GM12864 (cell line): ENCODE data around the gene REXO2.

ENCODE experiments used
- DNase-seq: peaks from one replicate; pipeline ENCODE4 v3.0.0-alpha.2; 2011; ENCODE audit warnings: low read depth
- H3K4me3 ChIP-seq: 2 replicates; pipeline ENCODE4 v1.5.1; 2011; ENCODE audit warnings: mild to moderate bottlenecking, low read depth, low read length, control low read depth
- CTCF ChIP-seq: IDR thresholded peaks from 2 replicates; pipeline ENCODE4 v1.5.1; 2011; ENCODE audit warnings: low read depth, mild to moderate bottlenecking, moderate library complexity, low read length, control low read depth, inconsistent platforms; ENCODE audit errors: missing control alignments

The REXO2 gene

GRCh38 chr11:114416441-114416961, 22.8 kb upstream of the REXO2 start:
- H3K4me3 ChIP-seq: no peak overlapping the region
- TF ChIP-seq CTCF: no peak
- no peak for DNase-seq

GRCh38 chr11:114426280-114426679, 13.0 kb upstream of the REXO2 start:
- no peak for TF ChIP-seq CTCF
- DNase-seq: no peak
- H3K4me3 ChIP-seq: no peak overlapping the region

- no peak for DNase-seq
- TF ChIP-seq CTCF: no peak
- H3K4me3 ChIP-seq: no peak overlapping the region
Measured at GRCh38 chr11:114430290-114430689, 9.0 kb upstream of the REXO2 start.

- no peak for DNase-seq
- TF ChIP-seq CTCF: no peak
Measured at GRCh38 chr11:114432893-114433292, 6.4 kb upstream of the REXO2 start.

GRCh38 chr11:114433376-114433775, 5.9 kb upstream of the REXO2 start:
- H3K4me3 ChIP-seq: no peak overlapping the region
- no peak for TF ChIP-seq CTCF
- no peak for DNase-seq

More at GRCh38 chr11:114432893-114433292, 6.4 kb upstream of the REXO2 start:
- H3K4me3 ChIP-seq: no peak overlapping the region

GRCh38 chr11:114438303-114438702, 964 bp upstream of the REXO2 start:
- no peak for TF ChIP-seq CTCF
- DNase-seq: no peak
- no peak overlapping the region for H3K4me3 ChIP-seq

- H3K4me3 ChIP-seq: peak overlapping the region; percentile 97
- no peak for TF ChIP-seq CTCF
Measured at GRCh38 chr11:114440121-114440860, 1.0 kb downstream of the REXO2 start.

More at GRCh38 chr11:114440121-114440860, 1.0 kb downstream of the REXO2 start:
- no peak for DNase-seq
